ENCODE results near the gene SLC24A5. TPM values are rescaled to one million over a fixed set of nuclear protein-coding genes. Genes with fewer than 3 reads are reported as not detected.

The SLC24A5 gene
- total RNA-seq, result not detected in 2 replicates

GRCh38 chr15:48120745-48121144 is at the start of gene SLC24A5:
Gene SLC24A5, plus strand, starts transcription at chr15:48120990. Its CDS starts 55 bp downstream, at chr15:48121045.

GRCh38 chr15:48177766-48178647 is 57.2 kb downstream of the SLC24A5 start, which contains the start of gene MYEF2:
Gene MYEF2, minus strand, starts transcription at chr15:48178295. Its CDS starts 58 bp downstream, at chr15:48178237.

GRCh38 chr15:48191574-48192225 is 70.9 kb downstream of the SLC24A5 start, which contains the start of gene CTXN2:
Gene CTXN2, plus strand, starts transcription at chr15:48191665. Its CDS starts 9,636 bp downstream, at chr15:48201301.

Other genes with a start within 250 kb of the SLC24A5 start
- 0.70 and 3.8 TPM in 2 replicates for gene MYEF2, start 57.3 kb downstream of the SLC24A5 start, total RNA-seq
- gene CTXN2, start 70.7 kb downstream of the SLC24A5 start, total RNA-seq, result not detected in 2 replicates
- not detected in 2 replicates for gene SLC12A1, start 85.3 kb downstream of the SLC24A5 start, total RNA-seq
- 91.1 and 143 TPM in 2 replicates for gene DUT, start 210.4 kb downstream of the SLC24A5 start, total RNA-seq

All from hair follicular keratinocyte (primary cell).